ENCODE results near the gene NKX1-2.

Gene NKX1-2

DNA sequence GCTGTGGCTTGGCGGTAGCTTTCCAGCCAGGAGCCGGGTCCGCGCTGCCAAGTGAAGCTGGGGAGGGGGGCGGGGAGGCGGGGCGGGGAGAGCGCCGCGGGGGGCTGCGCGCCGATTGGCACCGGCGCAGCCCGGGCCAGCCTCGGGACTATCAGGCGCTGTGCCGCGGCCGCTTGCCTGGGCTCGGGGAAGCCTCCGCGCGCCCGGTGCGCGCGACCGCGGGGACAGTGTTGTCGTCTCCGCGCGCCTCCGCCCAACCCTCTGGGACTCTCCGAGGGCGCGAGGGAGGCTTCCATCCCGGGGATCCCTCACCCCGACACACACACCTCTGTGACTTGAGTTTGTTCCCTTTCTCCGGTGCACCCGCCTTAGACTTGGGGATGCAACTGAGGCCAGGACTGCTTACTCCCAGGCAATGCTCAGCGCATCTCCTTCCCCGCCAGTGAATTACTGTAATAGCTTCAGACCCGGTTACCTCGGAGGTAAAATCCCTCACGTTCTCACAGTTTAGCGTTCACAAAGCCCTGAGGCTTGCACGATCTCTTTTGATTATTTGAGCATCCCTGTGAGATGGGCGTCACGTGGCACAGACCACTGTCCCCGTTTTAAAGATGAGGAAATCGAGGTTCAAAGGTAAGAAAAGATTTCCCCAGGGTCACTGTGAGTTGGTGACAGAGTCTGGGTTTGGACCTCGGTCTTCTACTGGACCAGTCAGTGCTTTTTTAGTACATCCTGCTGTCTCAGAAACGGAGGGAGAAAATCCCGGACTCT, at the start of gene NKX1-2:
Gene NKX1-2, minus strand, starts transcription at position 24 of the 771 bp plus-strand sequence. CDS start 92 bp downstream, outside the sequence.
- DNase-seq (ENCODE audit: low read depth in 2 of 3, low spot score in 1 of 3) = no peak

DNA sequence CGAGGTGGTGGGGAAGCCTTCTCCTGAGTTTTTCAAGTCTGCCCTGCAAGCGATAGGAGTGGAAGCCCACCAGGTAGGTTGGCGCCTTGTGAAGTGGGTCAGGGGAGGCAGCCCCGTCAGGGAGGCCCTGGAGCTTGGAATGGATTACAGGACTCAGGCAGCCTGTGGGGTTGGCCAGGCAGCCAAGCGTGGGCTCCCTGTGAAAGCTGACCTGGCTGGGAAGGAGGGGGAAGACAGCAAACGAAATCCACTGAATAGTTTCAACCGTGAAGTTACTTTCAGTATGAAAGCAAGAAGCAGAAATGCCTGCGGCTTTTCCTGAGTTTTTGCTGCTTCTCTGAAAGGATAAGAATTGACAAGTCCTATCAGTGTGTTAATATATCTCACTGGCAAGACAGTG, 48.2 kb upstream of the NKX1-2 start:
- DNase-seq (ENCODE audit: low read depth in 2 of 3, low spot score in 1 of 3) = no peak

DNA sequence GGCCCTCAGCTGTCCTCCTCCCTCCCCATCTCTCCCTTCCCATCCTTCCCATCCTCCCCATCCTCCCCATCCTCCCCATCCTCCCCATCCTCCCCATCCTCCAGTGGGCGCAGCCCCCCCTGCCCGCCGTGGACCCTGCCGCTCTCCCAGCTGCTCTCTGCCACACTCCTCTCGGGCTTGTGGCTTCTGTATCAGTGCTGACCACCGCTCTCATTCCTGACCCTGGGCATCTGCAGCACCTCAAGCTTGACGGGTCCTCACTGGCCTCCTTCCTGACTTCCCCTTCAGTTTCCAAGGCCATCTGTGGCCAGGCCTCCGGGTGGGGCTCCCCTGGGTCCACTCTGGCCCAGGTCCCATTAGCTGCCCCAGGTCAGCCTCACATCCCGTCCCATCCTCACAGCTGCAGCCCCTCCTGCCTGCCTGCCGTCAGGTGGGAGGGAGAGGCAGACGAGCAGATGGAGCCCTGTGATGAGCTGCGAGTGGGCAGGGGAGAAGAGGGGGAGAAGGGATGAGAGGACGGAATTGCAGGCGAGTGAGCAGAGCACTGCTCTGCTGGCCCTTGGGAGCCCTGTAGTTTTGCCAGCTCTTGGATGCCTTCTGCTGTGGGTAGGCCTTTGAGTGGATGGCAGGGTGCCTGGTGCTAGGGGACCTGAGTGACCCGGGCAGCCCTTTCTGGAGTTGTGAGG, 47.5 kb upstream of the NKX1-2 start:
- no peak for DNase-seq (ENCODE audit: low read depth in 2 of 3, low spot score in 1 of 3)

DNA sequence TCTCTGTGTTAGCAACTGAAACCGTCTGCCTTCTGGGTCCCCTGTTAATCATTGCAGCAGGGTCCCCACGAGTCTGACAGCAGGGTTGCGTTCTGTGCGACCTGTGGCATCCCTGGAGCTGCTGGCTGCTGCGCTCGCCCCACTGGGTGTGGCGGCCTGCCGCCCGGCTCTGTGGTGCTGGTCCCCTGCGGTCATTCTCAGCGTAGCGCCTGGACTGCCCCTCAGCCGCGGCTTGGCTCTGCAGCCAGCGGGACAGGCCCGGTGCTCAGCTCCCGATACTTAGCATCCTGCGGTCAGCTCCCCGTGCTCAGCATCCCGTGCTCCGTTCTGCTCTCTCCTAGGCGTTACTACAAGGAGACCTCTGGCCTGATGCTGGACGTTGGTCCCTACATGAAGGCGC, 46.8 kb upstream of the NKX1-2 start:
- no peak for DNase-seq (ENCODE audit: low read depth in 2 of 3, low spot score in 1 of 3)

DNA sequence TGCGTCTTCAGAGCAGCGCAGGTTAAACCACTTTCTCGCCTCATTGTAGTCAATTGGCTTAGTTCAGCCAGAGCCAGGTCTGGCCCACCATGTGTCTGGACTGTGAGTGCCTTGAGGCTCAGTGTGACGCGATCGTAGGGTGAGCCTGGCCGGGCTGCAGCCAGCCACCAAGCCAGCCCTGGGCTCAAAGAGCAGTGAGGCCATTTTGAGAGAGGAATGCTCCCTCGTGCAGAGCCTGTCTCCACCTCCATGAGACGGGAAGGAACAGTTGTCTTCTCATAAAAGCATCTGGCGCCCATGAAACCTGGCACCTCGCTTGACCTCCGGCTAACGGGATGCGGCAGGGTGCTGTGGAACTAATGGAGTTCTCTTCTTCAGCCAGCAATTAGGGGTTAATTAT, 46.3 kb upstream of the NKX1-2 start:
- DNase-seq (ENCODE audit: low read depth in 2 of 3, low spot score in 1 of 3) = no peak

DNA sequence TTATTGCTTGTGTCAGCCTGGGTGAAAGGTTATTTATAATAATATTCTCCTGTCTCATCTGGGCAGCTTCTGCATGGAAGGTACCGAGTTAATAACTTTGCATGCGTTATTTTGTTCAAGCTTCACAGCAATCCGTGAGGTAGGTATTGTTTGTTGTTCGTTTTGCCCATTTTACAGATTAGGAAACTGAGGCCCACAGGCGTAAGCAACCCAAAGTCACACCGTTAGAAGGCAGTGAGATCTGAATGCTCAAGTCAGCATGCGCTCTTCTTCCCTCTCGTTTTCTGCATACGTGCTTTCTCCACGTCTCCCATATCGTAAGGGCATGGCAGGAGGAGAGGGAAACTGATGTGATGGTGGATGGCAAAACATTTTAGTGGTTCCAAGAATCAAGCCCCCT, 45.9 kb upstream of the NKX1-2 start:
- no peak for DNase-seq (ENCODE audit: low read depth in 2 of 3, low spot score in 1 of 3)

DNA sequence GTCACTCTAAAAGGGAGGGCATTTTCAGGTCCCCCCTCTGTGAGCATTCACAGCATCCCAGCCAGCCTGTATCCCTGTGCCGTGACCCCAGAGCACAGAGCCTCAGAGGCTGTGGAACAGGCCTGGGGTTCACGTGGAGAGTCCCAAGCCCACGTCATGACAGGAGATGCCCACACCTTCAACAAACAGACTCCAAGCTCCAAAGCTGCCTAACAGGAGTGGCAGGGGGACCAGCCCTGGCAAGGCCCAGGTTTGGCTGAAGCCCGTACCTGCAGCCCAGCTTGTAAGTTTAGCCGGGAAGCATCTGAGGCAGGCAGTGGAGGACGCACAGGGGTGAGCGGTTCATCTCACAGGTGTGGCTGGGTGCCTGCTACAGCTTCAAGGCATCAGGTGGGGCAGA, 45.3 kb upstream of the NKX1-2 start:
- DNase-seq (ENCODE audit: low read depth in 2 of 3, low spot score in 1 of 3) = no peak

DNA sequence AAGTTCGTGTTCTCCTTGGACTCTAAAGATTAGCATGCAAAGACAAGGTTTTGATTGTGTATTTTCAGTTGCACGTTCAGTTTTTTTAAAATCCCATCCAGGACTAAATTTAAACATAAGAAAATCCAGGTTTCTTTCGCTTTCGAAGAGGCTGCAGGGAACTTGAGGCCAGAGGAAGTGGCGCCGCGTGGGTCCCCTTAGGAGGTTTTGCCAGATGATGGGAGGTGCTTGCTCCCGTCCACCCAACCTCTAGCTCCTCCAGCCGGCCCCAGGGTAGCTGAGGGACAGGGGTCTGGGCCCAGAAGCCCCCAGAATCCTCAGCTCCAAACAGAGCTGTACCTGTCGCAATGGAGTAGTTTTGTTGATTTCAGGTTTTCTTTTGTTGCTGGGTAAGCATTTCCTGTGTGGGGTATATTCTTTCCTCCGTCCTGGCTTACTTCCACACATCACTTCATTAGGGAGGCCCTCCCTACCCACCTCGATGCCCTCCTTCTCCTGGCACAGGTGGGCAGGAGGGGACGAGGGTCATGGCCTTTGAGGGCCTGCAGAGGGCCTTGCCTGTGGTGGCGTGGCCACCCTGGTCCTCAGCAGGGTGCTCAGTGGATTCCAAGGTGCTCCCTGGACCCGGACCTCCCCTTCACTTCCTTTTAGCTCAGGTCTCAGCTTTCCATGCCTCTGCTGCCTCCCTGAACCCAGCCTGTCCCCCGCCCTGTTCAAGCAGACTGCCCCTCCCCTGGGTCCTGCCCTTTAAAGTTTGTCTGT, 44.4 kb upstream of the NKX1-2 start:
- no peak for DNase-seq (ENCODE audit: low read depth in 2 of 3, low spot score in 1 of 3)

DNA sequence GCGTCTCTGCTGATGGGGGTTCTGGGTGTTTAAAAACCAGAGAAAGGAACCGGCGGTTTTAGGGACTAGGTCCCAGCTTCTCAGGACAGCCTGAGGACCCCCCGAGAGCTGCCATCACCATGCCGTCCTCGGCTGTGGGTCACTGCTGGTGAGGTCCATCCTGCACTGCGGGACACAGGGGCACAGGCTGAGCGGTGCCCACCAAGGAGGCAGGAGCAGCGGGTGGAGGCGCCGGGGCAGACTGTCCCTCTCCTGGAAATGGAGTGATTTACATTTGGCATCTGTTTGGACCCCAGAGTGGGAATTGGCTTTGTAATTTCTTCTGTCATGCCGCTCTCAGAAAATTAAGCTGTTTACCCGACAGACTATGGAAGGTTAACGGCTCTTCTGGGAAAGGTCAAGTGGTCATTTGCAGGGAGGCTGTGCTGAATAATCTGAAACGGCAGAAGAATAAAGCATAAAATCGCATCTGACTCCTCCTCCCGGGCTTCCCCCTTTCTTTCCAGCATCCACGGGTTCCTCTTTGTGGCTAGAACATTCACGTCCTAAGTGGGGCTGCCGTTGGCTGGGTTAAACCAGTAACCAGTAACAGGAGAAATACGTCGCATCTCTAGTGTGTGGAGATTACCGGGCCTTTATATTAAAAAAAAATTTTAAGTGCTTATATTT, 43.5 kb upstream of the NKX1-2 start:
- no peak for DNase-seq (ENCODE audit: low read depth in 2 of 3, low spot score in 1 of 3)

DNA sequence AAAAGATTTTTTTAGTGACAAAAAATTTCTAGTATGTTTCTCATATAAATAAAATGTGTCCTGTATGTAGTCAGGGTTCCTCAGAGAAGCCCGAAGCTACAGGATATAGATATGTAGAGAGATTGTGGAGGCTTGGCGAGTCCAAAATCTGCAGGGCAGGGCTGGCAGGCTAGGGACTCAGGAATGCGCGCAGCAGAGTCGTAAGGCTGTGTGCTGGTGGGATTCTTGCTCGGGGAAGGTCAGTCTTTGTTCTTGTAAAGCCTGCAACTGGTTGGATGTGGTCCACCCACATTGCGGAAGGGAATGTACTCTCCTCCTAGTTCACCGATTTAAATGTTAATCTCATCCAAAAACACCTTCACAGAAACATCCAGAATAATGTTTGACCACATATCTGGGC, 42.4 kb upstream of the NKX1-2 start:
- DNase-seq (ENCODE audit: low read depth in 2 of 3, low spot score in 1 of 3) = no peak

DNA sequence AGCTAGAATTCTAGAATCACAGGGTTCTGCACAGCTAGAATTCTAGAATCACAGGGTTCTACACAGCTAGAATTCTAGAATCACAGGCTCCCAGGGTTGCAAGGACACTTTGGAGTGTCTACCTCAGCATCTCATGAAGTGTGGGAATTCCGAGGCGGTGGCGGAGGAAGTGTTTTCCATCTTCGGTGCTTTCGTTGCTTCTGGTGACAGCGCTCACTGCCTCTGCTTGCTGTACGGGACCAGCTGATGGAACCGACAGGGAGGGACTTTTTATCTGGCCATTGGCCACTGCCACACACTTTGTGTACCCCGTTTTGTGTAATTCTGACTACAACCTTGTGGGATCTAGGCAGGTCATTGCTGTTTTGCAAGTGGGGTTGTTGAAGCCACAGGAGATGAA, 41.3 kb upstream of the NKX1-2 start:
- no peak for DNase-seq (ENCODE audit: low read depth in 2 of 3, low spot score in 1 of 3)

DNA sequence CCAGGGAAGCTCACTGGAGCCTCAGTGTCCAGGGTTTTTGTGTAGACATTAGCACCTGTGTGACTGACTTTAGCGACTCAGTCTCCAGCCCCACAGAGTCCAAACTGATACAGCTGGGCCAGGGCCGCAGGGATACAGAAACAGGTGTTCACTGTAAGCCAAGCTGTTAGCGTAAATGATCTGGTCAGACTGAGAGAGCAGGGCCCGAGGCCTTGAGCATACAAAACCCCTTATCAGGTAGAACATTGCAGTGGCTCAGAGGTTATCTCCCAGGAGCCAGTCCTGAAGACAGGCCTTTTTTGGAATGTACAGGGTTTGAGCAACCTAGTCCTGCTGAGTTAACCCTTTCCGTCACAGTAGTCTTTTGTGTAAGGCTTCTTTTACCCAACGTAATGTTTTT, 36.8 kb upstream of the NKX1-2 start:
- no peak for DNase-seq (ENCODE audit: low read depth in 2 of 3, low spot score in 1 of 3)

DNA sequence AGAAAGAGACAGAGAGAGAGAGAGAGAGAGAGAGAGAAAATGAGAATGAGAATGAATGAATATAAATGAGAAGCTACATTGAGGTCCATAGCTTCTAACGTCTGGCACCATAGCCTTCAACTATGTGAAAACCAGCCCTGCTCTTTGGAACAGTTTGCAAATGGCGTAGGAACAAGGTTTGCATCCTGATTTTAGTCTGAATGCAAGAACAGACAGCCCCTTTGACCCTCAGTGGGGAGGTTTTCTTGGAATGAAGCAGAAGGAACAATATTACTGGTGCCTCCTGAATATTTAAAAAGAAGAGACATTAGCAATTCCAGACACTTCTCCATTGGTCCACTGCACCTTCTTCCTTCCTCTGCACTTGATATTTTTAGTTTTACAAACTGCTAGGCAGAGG, 34.8 kb upstream of the NKX1-2 start:
- DNase-seq (ENCODE audit: low read depth in 2 of 3, low spot score in 1 of 3) = no peak

DNA sequence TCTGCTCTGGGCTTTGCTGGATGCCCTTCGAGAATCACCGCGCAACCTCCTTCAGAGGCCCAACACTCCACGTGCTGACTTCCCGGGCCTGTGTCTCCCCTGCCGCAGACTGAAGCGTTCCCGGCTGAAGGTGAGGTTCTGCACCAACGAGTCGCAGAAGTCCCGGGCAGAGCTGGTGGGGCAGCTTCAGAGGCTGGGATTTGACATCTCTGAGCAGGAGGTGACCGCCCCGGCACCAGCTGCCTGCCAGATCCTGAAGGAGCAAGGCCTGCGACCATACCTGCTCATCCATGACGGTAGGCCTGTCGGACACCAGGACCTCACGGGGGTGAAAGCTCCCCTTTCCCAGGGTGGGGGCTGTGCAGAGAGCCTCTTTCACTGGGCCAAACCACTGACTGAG, 34.2 kb upstream of the NKX1-2 start:
- DNase-seq (ENCODE audit: low read depth in 2 of 3, low spot score in 1 of 3) = no peak

DNA sequence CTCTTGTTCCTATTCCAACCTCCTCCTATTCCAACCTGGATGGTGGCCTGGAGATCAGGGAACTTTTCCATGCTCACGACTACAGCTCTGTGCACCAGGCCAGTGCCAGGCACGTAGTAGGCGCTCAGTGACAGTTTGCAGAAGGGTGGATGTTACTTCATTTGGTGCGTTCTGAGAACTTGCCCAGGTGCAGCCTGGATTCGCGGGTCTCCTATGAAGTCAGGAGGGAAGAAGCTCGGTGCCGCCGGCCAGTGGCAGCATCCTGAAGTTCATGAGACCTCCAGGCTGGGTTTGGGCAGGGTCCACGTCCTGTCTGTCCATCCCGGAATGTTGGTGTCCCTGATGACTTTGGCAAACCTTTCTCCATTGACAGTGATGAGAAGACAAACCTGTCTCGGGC, 33.0 kb upstream of the NKX1-2 start:
- no peak for DNase-seq (ENCODE audit: low read depth in 2 of 3, low spot score in 1 of 3)

DNA sequence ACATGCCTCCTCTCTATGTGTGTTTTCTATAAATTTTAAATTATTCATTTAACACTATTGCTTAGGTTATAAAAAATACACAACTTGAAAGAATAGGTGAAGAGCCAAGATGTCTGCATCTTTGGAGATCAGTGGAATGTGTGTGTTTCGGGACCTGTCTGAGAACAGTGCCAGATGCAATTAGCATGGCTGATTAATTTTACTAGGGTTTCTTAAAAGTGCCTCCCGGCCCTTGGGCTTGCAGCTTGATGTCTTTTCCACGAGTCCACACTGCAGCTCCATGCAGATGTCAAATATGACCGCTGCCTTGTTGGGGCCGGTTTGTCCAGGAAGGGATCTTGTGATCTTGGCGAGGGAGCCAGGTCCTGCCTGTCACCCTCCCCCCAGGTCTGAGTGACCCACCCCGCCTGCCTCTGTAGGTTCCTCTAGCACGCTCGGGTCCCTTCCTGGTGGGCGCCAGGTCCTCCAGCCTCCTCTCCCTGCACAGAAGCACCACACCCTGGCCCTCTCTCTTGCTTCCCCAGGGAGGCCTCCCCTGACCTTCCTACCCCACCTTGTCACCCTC, 32.5 kb upstream of the NKX1-2 start:
- no peak for DNase-seq (ENCODE audit: low read depth in 2 of 3, low spot score in 1 of 3)

DNA sequence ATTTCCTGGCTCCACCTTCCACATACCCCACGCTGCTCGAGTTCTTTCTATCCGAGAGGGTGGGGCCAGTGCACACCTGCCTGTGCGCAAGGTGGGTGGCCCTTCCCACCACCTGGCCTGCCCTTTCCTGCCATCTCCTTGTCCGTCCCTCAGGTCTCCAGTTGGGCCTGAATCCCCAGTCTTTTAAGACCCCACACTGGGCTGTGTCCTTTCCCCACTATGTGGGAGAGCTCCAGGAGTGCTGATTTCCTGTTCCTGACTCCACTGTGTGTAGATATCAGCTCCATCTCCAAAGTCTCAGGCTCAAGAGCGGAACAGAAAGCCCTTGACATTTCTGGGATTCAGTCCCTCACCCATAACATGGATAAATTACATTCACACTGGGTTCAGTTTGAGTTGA, 31.9 kb upstream of the NKX1-2 start:
- DNase-seq (ENCODE audit: low read depth in 2 of 3, low spot score in 1 of 3) = no peak

DNA sequence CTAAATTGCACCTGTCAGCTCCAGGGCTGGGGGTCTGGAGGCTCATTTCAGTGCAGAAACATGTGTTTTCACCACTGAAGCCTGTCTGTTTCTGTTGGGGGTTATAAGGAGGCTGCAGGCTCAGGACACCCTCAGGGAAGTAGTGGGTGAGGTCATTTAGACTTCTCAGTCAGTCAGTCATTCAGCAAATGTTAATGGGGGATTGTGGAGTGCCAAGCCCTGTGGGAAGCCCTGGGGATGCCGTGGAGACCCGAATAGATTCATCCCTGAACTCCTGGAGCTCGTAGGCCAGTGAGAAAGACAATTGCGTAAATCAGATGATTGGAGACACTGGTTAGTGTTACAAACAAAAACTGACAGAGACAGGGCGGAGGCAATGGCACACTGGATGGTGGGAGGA, 31.0 kb upstream of the NKX1-2 start:
- DNase-seq (ENCODE audit: low read depth in 2 of 3, low spot score in 1 of 3) = no peak

DNA sequence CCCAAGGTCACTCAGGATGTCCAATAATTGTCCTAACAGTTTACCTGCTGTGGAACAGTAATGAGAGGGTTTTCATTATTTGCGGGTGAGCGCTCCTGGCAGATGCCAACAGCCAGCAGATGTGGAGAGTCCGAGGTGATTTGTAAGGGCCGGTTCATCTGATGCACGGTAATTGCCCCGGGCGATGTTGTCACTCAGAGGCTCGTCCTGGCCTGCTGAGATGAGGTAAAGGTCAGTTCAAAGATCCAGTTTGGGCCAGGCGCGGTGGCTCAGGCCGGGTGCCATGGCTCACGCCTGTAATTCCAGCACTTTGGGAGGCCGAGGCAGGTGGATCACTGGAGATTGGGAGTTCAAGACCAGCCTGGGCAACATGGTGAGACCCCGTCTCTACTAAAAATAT, 28.7 kb upstream of the NKX1-2 start:
- no peak for DNase-seq (ENCODE audit: low read depth in 2 of 3, low spot score in 1 of 3)

DNA sequence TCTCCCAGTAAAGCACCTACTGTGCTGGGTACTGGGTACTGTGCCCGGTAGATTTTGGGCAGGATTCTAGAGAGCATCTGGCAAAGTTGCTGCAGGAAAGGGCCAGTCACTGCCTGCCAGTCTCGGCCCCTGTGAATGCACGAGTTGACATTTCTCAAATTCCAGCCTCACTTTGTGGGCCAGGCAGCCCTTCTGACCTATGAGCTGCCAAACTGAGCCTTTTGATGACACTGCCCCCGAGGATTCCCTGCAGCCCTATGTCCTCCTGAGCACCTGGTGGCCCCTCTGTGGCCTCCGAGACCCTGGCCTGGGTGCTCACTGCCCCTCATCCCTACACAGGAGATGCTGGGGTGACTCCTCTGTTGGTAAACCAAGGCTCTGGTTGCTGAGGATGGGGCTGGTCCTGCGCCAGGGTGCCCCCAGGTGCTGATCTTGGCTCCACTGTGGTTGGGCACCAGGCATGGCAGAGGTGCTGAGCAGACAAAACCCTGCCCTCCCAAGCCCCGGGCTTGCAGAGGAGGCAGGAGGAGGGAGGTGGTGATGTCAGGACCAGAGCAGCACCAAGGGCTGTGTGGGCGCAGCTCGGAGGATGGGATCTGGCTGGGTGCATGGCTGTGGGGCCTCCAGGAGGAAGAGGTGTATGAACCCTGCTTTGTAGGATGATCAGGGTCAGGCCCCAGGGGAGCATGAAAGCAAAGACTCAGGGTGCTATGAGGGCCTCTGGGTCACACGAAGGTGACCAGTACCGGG, 28.0 kb upstream of the NKX1-2 start:
- DNase-seq (ENCODE audit: low read depth in 2 of 3, low spot score in 1 of 3) = no peak
